ENCODE results near the gene MBNL1.
"Not testable (repeated sequence)": the region's sequence is repeated elsewhere in the genome, so short reads cannot be mapped to it uniquely, and the experiment has no call there.

- TF ChIP-seq CTCF, POLR2A (IDR thresholded peaks at IDR 0.05): not testable (repeated sequence)
Measured at GRCh38 chr3:152337337-152337736, 68.6 kb downstream of the MBNL1 start.
